Astrocyte of the spinal cord (primary cell): ENCODE measurements around the gene PLA2G15.

Source experiments
- DNase-seq: peaks from one replicate; pipeline ENCODE4 v3.0.0; 2011; ENCODE audit warnings: low read depth, low spot score
- H3K4me3 ChIP-seq: 2 replicates; pipeline ENCODE4 v1.5.1; 2011; ENCODE audit warnings: low read depth, mild to moderate bottlenecking, low read length, moderate library complexity
- in situ Hi-C: cut with HindIII; loops from 2 replicates; pipeline ENCODE4 v1.10.0; 2017; ENCODE audit warnings: low sequenced_read_pairs
- TF ChIP-seq, protein P1 (sequence below): IDR thresholded peaks from 2 replicates; pipeline ENCODE4 v1.5.1; 2012; ENCODE audit warnings: low read depth, mild to moderate bottlenecking, low read length, inconsistent platforms

The PLA2G15 gene

DNA sequence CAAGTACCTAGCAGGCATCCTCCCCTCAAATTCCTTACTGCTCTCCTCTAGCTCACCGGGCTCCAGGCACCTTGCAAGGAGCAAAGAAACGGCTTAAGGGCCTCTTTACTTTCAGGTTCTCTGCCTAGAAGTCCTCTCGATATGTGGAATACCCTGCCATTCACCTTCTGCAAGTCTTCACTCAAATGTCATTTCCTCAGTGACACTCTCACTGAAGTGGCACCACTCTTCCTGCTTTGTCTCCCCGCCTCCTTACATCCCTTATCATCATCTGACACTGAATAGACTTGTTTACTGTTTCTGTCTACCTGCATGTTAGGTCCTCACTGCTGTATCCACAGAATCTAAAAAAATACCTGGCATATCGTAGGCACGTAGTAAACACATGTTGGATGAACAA is 64.6 kb downstream of the PLA2G15 start:
- TF ChIP-seq, protein P1, sequence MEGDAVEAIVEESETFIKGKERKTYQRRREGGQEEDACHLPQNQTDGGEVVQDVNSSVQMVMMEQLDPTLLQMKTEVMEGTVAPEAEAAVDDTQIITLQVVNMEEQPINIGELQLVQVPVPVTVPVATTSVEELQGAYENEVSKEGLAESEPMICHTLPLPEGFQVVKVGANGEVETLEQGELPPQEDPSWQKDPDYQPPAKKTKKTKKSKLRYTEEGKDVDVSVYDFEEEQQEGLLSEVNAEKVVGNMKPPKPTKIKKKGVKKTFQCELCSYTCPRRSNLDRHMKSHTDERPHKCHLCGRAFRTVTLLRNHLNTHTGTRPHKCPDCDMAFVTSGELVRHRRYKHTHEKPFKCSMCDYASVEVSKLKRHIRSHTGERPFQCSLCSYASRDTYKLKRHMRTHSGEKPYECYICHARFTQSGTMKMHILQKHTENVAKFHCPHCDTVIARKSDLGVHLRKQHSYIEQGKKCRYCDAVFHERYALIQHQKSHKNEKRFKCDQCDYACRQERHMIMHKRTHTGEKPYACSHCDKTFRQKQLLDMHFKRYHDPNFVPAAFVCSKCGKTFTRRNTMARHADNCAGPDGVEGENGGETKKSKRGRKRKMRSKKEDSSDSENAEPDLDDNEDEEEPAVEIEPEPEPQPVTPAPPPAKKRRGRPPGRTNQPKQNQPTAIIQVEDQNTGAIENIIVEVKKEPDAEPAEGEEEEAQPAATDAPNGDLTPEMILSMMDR, result no peak
- no peak for DNase-seq
- in situ Hi-C loops, result no loop called here
- peak overlapping the region; percentile 97 for H3K4me3 ChIP-seq

DNA sequence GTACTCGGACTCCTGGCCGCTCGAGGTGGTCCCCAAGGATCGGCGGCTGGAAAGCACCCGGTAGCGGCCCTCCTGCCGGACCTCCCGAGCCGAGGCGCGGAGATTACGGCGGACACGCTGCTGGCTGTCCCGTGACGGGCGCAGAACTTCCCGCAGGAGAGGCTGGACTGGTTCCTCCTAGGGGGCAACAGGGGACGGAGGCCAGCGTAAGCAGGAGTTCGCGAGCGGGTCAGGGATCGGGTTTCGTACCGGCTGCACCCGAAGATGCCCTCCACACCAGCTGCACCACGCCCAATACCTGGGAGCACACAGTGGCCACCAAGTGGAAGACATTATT is 65.2 kb downstream of the PLA2G15 start:
- in situ Hi-C loops, result no loop called here
- peak overlapping the region; percentile 97 for H3K4me3 ChIP-seq
- DNase-seq, result no peak
- TF ChIP-seq, protein P1, result no peak
